HG02763 (cell line): ENCODE results near the gene L3MBTL2.

Source experiments
- ATAC-seq: cut with Tn5 transposase; IDR thresholded peaks from one replicate; pipeline ENCODE4 v1.9.1; 2021; ENCODE audit warnings: mild to moderate bottlenecking, moderate library complexity; ENCODE audit not compliant: unreplicated experiment

Gene L3MBTL2

DNA sequence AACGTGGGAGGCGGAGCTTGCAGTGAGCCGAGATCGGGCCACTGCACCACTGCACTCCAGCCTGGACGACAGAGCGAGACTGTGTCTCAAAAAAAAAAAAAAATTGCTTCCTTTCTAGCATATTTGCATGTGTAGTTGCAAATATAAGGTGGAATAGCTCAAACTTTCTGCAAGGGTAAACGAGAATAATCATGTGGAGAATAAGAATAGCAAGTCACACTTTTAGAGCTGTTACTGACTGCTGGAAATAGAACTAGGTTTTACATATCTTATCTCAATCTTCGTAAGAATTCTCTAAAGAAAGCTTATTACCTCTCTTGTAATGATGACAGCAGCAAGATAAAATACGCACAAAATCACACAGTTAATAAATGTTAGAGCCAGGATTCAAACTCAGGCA, 1.6 kb downstream of the L3MBTL2 start:
- no peak for ATAC-seq

GRCh38 chr22:41215409-41215808, 10.3 kb downstream of the L3MBTL2 start:
- ATAC-seq: no peak

- ATAC-seq: no peak
These were observed 10.8 kb downstream of the L3MBTL2 start for GRCh38 chr22:41215926-41216325.

DNA sequence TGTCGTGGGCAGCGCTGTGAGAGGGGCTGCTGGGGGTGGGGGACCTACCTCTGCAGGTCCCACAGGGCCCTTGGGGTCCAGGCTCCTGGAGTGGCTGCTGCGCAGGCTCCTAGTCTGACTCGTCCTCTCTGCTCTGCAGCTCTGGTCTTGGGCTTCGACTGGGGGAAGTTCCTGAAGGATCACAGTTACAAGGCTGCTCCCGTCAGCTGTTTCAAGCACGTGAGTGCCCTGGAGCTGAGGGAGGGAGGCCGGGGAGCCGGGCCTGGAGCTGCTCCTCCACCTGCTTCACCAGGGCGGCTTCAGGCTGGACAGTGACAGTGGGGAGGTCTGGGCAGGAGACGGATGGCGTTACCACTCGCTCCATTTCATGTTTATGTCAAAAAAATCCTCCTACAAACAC, 11.9 kb downstream of the L3MBTL2 start:
- no peak for ATAC-seq

DNA sequence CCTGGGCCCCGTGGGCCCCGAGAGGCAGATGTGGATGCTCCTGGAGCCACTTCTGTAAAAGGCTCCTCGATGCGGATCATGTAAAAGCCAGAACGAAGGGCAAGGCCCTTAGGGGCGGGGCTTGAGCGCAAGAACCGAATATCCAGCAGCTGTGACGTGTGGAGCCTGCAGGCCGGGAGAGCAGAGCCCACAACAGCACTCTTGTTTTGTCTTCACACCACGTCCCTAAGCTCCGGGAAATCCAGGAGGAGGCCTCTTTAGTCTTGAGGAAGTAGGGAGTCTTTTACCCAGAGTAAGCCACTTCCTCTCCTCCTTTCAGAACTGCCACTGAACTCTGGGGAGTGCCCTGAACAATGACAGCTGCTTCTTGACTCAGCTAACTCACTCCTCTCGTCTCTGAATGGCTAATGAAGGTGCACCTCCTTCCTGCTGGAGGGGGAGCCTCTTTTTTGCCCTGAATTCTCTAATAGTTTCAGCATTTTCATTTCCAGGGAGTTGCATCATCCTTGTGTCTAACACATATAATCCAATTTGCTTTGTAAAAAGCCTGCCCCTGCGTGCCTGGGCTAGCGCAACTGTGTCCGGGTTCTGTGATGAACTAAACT, 12.5 kb downstream of the L3MBTL2 start:
- no peak for ATAC-seq

DNA sequence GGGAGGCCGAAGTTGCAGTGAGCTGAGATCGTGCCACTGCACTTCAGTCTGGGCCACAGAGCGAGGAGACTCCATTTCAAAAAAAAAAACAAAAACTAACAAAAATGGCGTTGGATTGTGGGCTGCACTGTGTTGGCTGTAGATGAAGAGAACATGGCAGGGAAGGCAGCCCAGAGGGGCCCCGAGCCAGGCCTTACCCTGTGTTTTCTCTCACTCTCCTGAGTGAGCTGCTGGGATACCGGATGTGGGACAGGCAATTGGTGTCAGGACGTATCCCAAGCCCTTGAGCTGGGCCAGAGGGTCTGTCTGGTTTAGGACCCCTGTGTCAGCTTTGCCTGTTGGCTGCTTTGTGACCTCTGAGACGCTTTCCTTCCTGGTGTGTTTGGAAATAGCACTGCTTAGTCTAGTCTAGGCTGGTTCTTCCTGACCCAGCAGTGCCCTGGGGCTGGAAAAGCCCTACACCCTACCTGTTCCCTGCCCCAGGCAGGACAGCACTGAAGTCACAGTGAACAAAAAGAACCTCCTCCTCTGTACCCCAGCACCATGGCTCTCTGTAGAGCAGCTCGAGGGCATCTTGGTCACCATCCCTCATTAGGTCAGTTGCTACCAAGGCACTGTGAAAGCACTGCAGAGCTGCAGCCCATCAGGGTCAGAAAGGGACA, 17.9 kb downstream of the L3MBTL2 start:
- ATAC-seq: no peak

DNA sequence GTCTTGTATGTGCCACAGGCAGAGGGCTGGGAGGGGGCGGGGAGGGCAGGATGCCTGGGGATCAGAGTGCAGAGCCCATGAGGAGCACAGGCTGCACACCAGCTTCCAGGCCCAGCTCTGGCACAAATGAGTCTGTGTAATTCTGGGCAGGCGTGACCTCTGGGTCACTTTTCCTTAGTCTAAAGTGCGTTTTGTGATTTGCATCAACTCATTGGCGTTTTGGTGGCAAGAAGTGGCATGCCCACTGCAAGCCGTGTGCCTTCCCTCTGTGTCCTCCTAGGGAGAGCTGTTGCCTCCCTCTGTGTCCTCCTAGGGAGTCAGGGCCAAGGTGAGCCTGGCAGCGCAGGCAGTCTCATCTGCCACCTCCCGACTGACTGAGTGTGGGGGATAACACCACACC, 18.4 kb downstream of the L3MBTL2 start:
- no peak for ATAC-seq

GRCh38 chr22:41226723-41227655, 21.9 kb downstream of the L3MBTL2 start:
- no peak for ATAC-seq

GRCh38 chr22:41229215-41229614, 24.1 kb downstream of the L3MBTL2 start:
- ATAC-seq: no peak

DNA sequence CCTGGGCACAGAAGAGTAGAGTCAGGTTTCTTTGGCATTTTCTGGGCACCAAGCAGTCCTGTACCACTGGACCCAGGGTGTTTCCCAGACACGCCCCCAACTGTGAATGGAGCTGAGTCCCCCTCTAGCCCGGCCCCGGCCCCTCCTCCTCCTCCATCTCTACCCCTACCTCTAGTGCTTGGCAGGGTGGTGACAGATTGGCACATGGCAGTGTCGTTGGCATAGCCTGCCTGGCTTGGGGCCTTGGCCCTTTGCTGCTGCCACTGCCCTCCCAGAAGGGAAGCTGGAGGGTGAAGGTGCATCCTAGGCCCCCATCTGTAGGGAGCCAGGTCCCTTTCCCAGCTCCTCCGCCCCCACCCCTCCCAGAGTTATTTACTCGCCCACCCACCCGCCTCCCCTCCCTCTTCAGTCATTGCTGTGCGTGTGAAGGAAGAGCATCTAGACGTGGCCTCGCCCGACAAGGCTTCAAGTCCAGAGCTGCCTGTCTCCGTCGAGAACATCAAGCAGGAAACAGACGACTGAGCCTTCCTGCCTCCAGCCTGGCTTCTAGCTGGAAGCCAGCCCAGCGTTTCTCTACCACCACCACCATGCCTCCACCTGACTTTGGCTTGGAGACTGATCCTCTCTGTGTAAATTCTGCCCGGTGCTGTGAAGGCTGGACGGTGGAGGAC, 24.8 kb downstream of the L3MBTL2 start:
- no peak for ATAC-seq

GRCh38 chr22:41230401-41230785, 25.3 kb downstream of the L3MBTL2 start:
- no peak for ATAC-seq

DNA sequence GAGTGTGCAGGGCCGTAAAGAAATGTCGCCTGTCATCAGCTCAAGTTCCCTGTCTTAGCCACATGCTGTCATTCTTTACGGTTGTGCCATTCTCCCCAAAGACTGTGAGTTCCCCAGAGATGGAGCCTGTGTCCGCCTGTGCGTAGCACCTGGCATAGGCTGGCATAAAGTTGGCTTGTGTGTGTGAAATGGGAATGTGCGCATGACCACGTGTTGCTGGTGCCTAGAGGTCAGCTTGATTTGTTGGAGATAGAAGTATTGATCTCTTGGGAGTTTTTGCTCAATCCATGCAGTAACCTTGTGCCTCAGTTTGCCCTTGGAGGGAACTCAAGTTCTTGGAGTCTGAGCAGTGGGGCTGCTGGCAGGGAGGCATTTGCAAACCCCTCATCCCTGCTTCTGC, 26.3 kb downstream of the L3MBTL2 start:
- no peak for ATAC-seq

DNA sequence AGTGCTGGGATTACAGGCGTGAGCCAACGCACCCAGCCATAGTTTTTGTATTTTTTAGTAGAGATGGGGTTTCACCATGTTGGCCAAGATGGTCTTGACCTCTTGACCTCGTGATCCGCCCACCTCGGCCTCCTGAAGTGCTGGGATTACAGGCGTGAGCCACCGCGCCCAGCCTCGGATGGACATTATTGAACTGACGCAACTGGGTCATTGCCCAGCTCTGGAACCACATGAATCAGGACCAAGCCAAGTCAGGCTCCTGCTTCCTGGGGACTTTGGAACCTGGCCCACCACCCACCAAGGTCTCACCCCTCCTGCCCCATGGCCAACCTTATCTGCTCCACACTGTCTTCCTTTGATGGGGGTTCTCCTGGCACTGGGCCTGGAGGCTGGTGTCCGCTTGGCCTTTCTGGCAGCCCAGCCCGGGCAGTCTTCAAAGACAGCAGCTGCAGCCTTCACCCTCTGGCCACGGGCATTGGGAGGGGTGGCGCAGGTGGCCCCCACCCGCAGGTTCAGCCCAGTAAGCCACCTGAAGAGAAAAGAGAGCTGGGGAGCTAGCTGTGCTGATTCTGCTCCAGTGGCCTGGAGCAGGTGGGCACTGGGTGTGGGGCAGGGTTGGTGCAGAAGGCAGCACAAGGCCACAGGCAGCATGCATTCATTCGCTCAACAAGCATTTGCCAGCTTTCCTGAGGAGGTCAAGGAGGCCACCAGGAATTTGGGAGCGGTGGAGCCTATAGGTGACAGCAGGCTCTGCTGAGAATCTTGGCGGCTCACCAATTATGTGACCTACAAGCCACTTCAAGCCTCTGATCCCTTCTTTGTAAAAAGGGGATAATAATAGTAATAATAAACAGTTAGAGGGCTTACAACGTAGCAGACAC, 29.9 kb downstream of the L3MBTL2 start:
- no peak for ATAC-seq

- ATAC-seq: no peak
These were observed 32.1 kb downstream of the L3MBTL2 start for GRCh38 chr22:41237036-41237706.

DNA sequence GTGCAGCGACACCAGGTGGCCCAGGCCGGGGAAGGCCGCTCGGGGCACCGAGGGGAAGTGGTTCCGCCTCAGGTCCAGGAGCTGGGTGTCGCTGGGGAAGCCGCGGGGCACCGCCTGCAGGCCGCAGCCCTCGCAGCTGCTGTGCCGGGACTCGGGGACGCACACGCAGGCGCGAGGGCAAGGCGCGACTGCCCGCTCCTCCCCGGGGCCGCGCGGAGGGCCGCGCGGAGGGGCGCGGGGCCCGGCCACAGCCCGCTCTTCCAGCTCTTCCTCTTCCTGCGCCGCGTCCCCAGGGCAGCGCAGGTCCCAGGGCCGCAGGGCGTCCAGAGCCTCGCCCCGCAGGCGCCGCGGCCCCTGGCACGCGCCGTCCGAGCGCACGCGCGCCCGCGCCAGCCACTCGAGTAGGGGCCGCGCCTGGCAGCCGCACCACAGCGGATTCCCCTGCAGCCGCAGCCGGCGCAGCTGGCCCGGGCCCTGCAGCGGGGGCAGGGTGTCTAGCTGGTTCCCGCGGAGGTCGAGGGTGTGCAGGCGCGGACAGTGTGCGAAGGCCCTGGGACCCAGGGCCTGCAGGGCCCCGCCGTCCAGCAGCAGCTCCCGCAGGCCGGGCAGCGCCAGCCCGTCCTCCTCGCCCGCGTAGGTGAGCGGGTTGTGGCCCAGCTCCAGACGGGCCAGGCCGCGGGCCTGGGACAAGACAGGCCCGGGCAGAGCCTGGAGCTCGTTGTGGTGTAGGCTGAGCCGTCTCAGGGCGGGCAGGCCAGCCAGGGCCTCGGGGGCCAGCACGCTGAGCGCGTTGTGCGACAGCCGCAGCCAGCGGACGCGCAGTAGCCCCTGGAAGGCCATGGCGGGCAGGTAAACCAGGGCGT, 32.8 kb downstream of the L3MBTL2 start:
- peak; percentile 63 for ATAC-seq

DNA sequence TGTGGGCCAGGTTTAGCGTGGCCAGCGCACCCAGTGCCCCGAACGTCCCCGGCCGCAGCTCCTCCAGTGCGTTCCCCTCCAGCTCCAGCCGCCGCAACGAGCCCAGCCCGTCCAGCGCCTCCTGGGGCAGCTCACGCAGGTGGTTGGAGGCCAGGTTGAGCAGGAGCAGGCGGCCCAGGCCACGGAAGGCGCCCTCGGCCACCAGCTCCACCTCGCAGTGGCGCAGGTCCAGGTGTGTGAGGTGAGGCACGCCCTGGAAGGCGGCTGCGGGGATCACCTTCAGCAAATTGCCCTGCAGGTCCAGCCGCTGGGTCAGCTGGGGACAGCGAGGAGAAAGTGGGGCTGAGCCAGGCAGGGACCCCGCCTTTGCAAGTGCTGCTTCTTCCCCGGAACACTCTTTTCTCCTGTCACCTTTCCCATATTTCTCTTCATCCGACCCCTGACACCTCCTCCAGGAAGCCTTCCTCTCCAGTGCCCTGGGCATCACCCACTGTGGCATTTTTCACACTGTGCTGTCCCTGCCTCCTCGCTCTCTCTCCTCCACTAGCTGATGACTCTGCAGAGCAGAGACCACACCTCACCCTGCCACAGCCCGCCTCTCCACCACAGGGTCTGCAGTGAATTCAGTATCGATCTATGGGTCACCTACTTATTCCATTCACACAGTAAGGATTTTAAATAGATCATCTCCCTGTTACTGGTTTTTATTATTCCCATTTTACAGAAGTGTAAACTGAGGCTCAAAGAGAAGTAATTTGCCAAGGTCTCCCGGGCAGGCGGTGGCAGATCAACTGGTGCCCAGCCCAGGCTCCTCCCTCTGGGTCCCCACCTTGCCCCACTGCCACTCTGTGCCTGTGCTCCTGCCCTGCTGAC, 33.7 kb downstream of the L3MBTL2 start:
- ATAC-seq: no peak

GRCh38 chr22:41239443-41240128, 34.5 kb downstream of the L3MBTL2 start:
- no peak for ATAC-seq
